HG02884 (cell line): Measurements from ENCODE around the gene NDUFAF7.
"Not testable (repeated sequence)": the region's sequence is repeated elsewhere in the genome, so short reads cannot be mapped to it uniquely, and the experiment has no call there.

ENCODE experiments used
- ATAC-seq: cut with Tn5 transposase; IDR thresholded peaks from one replicate; pipeline ENCODE4 v1.9.1; 2021; ENCODE audit warnings: mild to moderate bottlenecking, moderate library complexity; ENCODE audit not compliant: unreplicated experiment

NDUFAF7 gene

DNA sequence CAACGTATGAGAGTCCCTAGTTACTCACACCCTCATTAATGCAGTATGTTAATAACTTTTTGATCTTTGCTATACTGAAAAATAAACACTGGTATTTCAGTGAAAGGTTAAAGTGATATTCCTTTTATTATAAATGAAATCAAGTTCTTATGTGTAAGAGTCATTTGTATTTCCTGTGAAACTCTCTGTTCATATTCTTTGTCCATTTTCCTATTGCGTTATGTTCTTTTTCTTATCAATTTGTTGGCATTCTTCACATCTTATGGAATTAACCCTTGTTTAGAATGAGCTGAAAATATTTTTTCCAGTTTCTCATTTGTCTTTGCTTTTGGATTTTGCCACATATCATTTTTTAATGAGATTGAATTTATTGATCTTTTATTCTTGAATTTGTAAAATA lies 44.8 kb downstream of the NDUFAF7 start:
- no peak for ATAC-seq

DNA sequence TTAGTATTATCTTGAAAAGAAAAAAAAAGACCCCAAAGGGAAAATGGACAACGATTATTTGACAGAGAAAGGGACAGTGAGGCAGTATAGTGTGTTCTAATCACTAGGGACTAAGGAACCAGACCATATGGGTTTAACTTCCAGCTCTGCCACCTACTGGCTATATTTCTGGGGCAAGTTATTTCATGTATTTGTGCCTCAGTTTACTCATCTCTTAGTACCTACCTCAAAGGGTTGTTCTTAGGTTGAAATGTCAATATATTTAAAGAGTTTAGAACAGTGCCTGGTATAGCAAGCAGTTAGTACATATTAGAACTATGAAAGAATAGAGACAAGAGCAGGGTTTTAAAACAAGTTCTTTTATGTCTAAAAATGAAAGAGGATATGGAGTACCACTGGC lies 50.5 kb downstream of the NDUFAF7 start:
- no peak for ATAC-seq

DNA sequence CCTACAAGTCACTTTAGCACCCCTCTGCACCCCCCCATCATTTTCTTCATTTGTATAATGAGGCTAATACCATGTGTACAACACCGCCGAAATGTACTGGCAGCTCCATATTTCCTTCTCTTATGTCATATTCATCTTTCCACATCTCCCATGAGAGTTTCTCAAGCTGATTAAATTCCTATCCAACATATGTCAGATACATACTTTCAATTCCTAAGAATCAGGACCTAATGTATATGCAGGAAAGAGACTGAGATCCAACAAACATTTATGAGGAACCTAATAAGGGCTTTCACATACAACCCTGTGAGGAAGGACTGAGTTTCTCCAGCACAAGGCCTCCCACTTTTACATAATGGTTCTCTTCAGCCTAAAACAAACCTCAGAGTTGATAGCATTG lies 51.3 kb downstream of the NDUFAF7 start:
- no peak for ATAC-seq

DNA sequence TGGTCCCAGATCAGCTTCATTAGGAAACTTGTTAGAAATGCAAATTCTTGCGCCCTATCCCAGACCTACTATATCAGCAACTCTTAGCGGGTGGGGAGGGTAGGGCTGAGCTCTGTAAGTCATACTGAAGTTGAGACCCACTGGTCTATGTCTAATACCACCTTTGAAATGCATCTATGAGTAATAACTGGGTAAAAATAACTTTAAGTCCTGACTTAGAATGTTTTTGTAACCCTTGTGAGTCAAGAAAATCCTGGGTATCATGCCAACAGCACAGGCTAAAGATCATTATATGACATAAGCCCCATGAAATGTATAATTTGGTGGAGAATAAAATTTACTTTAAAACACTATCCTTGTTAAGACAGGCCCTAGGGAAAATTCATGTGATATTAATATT lies 51.7 kb downstream of the NDUFAF7 start:
- no peak for ATAC-seq

DNA sequence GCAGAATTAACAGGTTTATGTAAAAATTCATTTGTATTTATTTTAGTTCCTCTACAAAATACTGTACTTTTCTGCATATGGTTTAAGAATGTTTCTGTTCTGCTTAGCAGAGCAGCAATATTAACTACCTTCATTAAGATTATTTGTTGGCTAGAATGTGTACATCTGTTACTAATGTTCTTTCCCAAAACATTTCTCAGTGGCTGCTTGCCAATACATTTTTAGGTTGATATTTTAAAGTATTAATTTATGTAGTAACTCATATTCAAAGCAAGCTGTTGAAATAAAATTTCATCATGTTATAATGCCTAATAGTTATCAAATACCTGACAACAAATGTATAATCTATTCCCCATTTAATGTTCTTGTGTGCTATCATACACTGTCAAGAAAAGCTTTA lies 52.9 kb downstream of the NDUFAF7 start:
- no peak for ATAC-seq

DNA sequence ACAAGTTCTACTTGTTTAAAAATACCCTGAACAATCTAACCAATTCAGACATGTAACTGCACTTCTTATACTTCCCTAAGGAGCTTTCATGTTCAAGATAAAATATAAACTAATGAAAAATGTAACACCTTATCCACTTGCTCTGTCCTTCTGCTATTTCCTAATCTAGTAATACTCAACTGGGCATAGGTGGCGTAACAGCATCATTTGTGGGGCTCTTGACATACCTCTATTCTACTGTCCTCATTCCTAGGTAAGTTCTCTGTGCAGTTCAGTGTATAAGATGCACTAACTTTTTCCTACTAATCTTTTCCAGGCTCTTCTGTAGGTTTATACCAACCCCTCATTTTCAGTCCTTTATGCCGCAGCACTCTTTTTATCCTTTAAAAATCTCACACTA lies 56.5 kb downstream of the NDUFAF7 start:
- ATAC-seq: no peak

GRCh38 chr2:37291680-37292079 lies 60.2 kb downstream of the NDUFAF7 start:
- no peak for ATAC-seq

DNA sequence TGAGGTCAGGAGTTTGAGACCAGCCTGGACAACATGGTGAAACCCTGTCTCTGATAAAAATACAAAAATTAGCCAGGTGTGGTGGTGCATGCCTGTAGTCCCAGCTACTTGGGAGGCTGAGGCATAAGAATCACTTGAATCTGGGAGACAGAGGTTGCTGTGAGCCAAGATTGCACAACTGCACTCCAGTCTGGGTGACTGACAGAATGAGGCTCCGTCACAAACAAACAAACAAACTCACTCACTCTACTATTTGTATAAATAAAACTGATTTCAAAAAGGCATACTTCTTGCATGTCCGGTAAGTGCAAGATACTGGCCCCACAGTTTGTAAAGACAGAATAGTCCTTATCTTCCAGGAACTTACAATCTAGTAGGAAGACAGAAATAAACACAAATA lies 63.4 kb downstream of the NDUFAF7 start:
- ATAC-seq: not testable (repeated sequence)

DNA sequence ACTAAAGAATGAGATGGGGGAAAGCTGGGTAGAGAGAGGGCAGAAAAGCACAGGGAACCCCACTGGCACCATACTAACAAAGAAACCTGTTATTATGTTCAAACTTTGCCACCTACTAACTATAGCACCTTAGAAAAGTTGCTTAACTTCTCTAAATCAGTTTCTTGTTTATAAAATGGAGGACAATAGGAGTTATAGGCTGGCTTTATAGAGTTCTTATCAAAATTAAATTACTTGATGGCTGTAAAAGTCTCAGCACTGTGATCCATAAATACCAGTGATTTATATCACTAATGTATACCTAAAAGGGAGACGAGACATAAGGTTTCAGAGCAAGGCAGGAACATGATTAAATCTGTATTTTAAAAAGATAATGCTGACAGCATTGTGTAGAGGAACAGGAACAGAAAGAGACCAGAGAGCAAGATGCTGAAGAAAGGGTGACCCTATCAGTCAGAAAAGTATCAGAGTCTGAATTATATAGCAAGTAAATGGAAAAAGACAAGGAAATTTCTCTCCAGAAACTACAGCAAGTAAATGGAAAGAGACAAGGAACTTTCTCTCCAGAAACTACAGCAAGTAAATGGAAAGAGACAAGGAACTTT lies 64.1 kb downstream of the NDUFAF7 start:
- no peak for ATAC-seq

DNA sequence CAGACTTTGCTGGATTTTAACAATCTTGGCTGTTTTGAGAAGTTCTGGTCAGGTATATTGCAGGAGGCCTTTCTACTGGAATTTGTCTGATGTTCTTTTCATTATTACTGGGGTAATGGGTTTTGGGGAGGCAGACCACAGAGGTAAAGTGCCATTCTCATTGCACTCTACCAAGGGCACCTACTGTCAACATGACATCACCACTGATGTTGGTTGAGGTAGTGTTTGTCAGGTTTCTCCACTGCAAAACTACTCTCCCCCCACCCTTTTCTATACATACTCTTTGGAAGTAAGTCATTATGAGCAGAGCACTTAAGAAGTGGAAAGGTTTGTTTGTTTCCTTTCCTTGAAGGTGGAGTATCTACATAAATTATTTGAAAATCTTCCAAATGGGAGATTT lies 66.2 kb downstream of the NDUFAF7 start:
- no peak for ATAC-seq
